Measurements from ENCODE around the gene AAK1. TPM values are rescaled to one million over a fixed set of nuclear protein-coding genes. Genes with fewer than 3 reads are reported as not detected.

The AAK1 gene
- total RNA-seq, 1 experiment from 2014 or later: 30.6 TPM

GRCh38 chr2:69461404-69461803, 182.1 kb downstream of the AAK1 start:
- Histone ChIP-seq H2BK5ac (ENCODE audit: insufficient read length, low read length) (no peak overlapping the region), H4K20me1 (ENCODE audit: control insufficient read depth, insufficient read depth, insufficient read length) (no peaks in the 10 kb centered on the region), H3K18ac (ENCODE audit: insufficient read length, low read depth, low read length) (no peak overlapping the region), H3K56ac (ENCODE audit: insufficient read length, low read depth, low read length) (no peak overlapping the region), H2BK12ac (ENCODE audit: insufficient read length, low read depth, low read length) (no peak overlapping the region), H3K79me1 (ENCODE audit: insufficient read depth, low read depth, low read length, poor library complexity, severe bottlenecking) (no peaks in the 10 kb centered on the region), H3K27me3 (ENCODE audit: insufficient read depth, low read length) (no peaks in the 10 kb centered on the region), H3K23me2 (ENCODE audit: insufficient read length, low read depth, low read length, poor library complexity, severe bottlenecking) (no peaks in the 10 kb centered on the region), H3K9me3 (ENCODE audit: control insufficient read depth, low read depth, low read length) (no peaks in the 10 kb centered on the region), H3K4me2 (ENCODE audit: insufficient read depth, insufficient read length, low read length) (no peak overlapping the region), H2BK120ac (ENCODE audit: low read depth, low read length, poor library complexity, severe bottlenecking) (no peak overlapping the region), H3K27ac (ENCODE audit: insufficient read length, low read depth, low read length) (no peak overlapping the region), H3K4me1 (ENCODE audit: insufficient read depth, low read length) (no peaks in the 10 kb centered on the region), H2BK20ac (ENCODE audit: low read depth, low read length, poor library complexity, severe bottlenecking) (no peak overlapping the region), H3T11ph (ENCODE audit: low read length) (no peak overlapping the region), H3K9ac (ENCODE audit: extremely low read depth, insufficient read length, low read length) (no peak overlapping the region), H4K91ac (ENCODE audit: insufficient read length, low read depth, low read length) (no peak overlapping the region), H3K23ac (ENCODE audit: insufficient read length, low read depth, low read length) (no peak overlapping the region), H4K5ac (ENCODE audit: insufficient read length, low read depth, low read length) (no peak overlapping the region), H2AK5ac (ENCODE audit: insufficient read length, low read length) (no peak overlapping the region), H3K79me2 (ENCODE audit: insufficient read depth, low read length) (no peaks in the 10 kb centered on the region), H3K4ac (ENCODE audit: low read depth, low read length) (no peak overlapping the region), H3K14ac (ENCODE audit: insufficient read depth, low read length) (no peak overlapping the region), H2AFZ (ENCODE audit: low read length) (no peak overlapping the region), H2BK15ac (ENCODE audit: low read depth, low read length) (no peak overlapping the region), H4K8ac (replicated peaks; ENCODE audit: insufficient read length, low read depth, low read length) (no peak overlapping the region)
- Mint-ChIP-seq H3K36me3 (ENCODE audit: insufficient read depth in 1 of 3, low read depth in 3 of 3) (peaks cover 2 to 16% (median 4%) of the 10 kb centered on the region in 3 experiments; a peak in 4 of 7 replicates), H3K27me3 (ENCODE audit: low read depth) (no peaks in the 10 kb centered on the region), H3K9me3 (no peaks in the 10 kb centered on the region), H3K4me3 (no peak overlapping the region), H3K27ac (no peak overlapping the region), H3K4me1 (peaks cover 0 to 12% of the 10 kb centered on the region in 2 experiments; a peak in 3 of 4 replicates)
- no peak for DNase-seq
- no CpG with 5 or more reads among the region's 6 CpGs for WGBS (ENCODE audit: extremely low coverage, insufficient read length, low lambda C conversion rate)
- no peak for TF ChIP-seq CTCF (conservative IDR thresholded peaks at IDR 0.05)
